GM19240 (cell line): Measurements from ENCODE around the gene MEGF11.
A peak's percentile ranks its signal among the peaks of the same experiment; 100 is the strongest.
"Not testable (repeated sequence)": the region's sequence is repeated elsewhere in the genome, so short reads cannot be mapped to it uniquely, and the experiment has no call there.

Source experiments
- DNase-seq: peaks from one replicate; pipeline ENCODE4 v3.0.0; 2011; ENCODE audit warnings: low spot score; ENCODE audit not compliant: insufficient read length

Gene MEGF11

DNA sequence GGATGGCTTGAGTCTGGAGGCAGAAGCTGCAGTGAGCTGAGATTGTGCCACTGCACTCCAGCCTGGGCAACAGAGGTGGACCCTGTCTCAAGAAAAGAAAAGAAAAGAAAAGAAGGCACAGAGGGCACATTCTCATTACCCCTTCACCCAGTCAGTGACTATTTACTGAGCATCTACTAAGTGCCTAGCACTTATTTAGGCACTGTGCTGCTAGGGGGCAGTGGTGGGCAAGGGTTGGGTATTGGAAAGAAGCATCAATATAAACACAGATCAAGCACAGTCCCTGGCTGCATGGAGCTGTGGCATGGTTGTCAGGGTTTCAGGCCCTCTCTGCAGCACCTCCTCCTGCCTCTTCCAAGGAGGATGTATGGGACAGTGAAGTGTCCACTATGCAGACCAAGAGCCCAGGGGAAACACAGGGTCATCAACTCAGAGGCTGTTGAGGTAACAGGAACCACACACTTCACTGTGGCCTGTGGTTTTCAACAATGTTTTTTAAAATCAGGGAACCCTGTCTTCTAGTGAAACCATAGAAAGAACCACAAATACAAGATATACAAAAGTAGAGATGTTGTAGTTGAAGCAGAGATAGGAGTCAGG, 245.8 kb downstream of the MEGF11 start:
- no peak for DNase-seq

DNA sequence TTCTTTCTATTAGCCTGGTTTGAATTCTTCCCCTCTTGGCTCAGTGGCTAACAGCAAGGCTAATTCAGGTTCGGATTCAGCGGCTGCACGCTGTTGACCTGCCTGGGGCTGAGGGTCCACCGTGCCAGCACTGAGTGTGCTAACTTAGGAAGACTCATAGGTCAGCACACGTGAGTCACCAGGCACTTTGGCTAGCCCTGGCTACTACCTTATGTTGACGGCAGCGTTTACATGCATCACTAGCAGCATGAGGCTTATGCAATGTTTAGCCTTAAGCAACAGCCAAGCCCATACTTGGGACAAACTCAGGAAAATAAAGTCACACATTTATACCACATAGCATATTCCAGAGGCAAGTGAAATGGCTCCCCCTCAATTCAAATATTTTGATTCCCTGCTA, 246.6 kb downstream of the MEGF11 start:
- DNase-seq: no peak

- no peak for DNase-seq
Observed at GRCh38 chr15:66004618-66005262, 248.8 kb downstream of the MEGF11 start.

GRCh38 chr15:66003129-66003528, 250.4 kb downstream of the MEGF11 start:
- DNase-seq: not testable (repeated sequence)

DNA sequence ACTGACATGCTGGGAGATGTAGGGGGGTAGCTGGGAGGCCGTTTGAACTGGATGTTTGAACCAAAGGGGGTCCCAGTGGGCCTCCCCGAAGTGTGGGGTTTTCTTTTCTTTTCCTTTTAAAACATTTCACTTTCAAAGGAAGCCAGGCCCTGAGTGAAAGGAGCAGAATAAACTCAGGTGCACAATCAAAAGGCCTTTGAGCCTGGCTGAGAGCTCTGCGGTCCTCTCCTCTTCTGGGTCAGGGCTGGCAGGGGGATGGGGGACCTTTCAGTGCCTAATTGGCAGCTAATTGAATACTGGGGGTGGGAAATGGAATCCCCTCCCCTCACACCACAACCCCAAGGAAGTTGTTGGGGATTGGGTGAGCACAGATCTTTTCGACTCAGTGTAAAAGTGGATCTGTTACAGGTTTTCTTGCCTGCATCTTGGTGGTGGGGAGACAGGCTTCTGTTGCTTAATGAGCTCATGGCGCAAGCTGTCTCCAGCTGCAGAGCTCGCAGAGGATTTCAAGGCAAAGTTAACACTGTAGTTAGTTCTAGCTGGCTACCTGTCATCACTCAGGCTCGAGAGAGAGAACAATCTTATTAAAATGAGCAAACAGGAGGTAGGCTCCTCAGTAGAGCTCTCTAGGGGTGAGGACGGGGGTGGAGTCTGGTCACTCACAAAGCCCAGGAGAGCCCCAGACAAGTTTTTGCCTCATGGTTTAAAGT, 251.7 kb downstream of the MEGF11 start:
- no peak for DNase-seq

- no peak for DNase-seq
Observed at GRCh38 chr15:66001042-66001441, 252.5 kb downstream of the MEGF11 start.

GRCh38 chr15:65998486-65998885, 255.1 kb downstream of the MEGF11 start:
- DNase-seq: no peak

DNA sequence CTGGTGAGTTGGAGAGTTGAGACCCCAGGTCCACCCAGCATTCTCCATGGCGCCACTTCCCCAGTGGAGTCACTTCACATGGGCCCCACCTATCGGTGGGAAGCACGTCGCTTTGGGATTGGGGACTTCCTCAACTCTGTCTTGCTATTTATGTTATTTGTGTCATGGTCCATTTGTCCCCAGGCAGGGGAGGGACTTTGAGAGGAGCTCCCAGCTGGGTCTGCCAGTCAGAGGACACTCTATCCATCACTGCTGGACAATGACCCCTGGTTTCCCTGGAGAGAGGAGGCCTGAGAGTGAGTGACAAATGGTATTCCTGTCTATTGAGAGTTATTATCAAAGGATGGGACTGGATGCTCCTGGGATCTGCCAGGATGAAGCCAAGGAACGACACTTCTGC, 256.6 kb downstream of the MEGF11 start:
- DNase-seq: no peak

- no peak for DNase-seq
Observed at GRCh38 chr15:65994832-65995231, 258.7 kb downstream of the MEGF11 start.

DNA sequence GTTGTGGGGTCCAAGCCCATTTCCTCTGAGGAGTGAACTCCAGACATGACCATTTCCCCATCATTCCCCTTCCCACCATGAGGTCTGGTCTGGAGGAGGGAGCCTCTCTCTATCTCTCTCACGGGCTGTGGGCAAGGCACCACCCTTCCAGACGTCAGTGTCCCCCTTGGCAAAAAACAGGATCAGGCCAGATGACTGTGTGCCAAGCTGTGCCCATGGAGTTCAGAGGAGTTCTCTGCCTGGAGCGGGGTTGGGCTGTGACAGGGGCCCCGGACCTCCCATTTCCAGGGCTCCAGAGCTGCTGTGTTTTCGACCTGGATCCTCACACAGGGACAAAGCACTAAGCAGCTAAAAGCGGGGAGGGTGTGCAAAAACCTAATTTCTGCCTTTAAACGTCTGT, 259.8 kb downstream of the MEGF11 start:
- no peak for DNase-seq

DNA sequence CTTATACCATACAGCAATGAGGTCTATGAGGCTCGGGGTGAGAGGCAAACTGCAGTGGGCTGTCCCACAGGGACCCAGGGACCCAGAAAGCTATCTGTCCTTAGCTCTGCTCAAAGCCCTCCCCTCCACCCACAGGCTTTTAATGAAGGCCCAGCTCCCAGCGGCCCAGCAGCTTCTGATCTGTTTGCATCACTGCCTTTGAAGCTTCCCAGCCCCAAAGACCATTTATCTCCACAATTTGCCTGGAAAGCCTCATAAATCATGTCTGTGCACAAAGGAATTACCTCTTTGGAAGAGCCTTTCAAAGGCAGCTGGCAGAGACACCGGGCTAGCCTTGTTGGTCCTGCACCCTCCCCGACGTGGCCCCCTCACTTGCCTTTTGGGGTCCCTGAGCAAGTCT, 260.3 kb downstream of the MEGF11 start:
- no peak for DNase-seq

- no peak for DNase-seq
Observed at GRCh38 chr15:65991721-65992483, 261.6 kb downstream of the MEGF11 start.

DNA sequence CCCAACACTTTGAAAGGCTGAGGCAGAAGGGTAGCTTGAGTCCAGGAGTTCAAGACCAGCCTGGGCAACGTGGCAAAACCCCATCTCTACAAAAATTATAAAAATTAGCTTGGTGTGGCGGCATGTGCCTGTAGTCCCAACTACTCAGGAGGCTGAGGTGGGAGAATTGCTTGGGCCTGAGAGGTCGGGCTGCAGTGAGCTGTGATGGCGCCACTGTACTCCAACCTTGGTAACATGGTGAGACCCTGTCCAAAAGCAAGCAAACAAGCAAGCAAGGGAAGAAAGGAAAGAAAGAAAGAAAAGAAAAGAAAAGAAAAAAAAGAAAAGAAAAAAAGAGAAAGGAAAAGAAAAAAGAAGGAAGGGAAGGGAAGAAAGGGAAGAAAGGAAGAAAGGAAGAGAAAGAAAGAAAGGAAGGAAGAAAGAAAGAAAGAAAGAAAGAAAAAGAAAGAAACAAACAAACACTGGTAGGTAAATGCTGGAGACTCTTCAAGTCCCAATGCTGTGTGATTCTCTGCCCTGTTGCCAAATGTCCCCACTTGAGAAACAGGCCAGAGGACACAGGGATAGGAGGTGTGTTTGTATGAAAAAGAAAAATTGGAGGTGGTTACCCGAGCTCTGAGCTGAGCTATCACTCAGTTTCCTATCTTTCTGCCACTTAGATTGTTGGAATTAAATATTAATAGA, 263.1 kb downstream of the MEGF11 start:
- DNase-seq: no peak

GRCh38 chr15:65987100-65987499, 266.4 kb downstream of the MEGF11 start:
- no peak for DNase-seq

DNA sequence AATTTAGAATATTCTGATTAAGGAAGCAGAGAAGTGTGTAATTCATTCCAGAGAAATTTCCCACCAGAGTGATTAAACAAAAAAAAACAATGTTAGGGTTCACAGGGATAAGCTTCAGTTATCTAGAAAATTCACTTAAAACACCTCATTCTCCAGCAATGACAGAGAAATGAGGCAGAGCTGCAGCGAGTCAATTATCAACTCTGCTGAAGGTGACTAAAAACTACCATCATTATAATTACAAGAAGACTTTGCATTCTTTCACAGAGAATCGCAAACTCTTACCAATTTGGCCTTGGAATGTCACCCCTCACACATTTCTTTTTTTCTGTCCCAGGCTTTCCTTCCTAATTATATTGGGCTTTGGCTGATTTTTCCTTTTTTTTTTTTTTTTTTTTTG, 267.1 kb downstream of the MEGF11 start:
- no peak for DNase-seq

DNA sequence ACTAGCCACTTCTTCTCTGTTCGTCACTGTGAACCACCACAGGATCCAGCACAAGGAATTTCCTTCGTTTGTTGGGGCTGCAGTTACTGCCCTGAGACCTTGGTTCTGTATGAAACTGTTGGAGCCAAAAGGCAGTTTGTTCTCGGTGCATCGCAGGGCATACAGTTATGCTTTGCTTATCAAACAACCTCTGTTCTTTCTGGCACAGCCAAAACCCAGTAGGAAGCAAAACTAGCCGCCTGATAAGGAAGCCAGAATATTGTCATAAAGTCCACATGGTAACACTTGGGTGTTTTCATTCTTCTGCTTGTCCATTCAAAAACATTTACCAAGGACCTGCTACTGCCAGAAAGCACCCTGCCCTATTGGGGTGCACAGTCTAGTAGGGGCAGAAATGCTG, 268.2 kb downstream of the MEGF11 start:
- DNase-seq: no peak

GRCh38 chr15:65982627-65983322, 270.8 kb downstream of the MEGF11 start:
- DNase-seq: no peak

DNA sequence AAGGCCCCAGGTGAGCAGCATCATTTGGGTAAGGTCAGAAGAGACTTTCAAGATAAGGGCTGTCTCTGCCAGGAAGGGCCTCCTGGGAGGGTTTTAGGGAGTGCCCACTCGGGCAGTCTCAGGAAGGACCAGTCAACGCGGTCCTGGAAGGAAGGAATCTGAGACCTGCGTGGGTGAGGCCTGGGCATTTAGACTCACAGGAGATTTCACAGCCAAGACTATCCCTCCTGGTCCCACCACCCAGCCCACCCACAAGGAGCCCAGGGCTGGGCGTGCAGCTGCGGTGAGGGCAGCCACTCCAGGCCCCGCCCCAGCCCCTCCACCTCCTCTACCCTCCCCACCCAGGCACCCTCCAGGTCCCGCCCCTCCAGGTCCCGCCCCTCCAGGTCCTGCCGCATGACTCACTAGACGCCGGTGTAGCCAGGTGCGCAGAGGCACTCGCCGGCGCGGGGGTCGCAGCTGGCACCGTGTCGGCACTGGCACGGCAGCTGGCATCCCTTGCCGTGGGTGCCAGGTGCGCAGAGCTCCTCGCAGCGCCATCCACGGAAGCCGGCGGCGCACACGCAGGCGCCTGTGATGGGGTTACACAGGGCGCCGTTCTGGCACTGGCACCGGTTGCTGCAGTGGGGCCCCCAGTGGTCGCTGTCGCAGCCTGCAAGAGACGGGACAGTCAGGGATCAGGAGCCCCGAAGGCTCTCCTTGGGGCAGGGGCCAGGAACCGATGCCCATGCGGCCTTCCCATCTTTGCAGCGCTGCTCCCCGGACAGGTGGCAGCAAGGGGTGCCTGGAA, 271.5 kb downstream of the MEGF11 start:
- DNase-seq: peak; percentile 61

DNA sequence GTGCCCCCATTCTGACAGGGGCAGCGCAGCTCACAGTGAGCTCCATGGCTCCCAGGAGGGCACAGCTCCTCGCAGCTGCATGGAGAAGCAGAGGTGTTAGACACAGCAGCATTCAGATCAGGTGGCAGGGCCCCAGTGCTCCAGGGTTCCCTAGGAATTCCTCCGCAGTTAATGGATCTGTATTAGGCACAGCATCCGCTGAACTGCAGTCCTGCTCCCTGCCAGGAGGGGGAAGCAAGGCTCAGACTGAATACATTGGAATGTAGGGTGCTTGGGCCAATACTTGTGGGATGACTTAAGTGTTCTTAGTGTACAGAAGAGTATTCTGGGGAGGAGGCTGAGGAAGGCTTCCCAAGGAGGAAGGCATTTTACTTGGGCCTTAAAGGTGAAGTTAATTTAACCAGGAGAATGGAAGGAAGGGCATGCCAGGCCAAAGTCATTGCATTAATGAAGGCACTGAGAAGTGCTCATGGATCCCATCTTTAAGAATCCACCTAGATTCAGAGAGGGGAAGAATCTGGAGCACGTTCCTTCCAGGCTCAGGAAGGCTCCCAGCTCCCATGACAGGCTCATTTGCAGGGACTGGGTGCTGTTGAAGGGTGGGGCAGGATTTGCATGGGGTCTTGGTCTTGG, 272.6 kb downstream of the MEGF11 start:
- no peak for DNase-seq

GRCh38 chr15:65979837-65980236, 273.7 kb downstream of the MEGF11 start:
- DNase-seq: no peak
